HEK293 (cell line): Measurements from ENCODE around the gene DGKB.

Experiments
- GFI1B ChIP-seq: fragments of 450-650 bp; formaldehyde crosslinking; IDR thresholded peaks from 2 replicates; pipeline ENCODE4 v1.5.1; 2016; ENCODE audit warnings: missing biosample characterization, missing genetic modification characterization
- KLF8 ChIP-seq: fragments of 450-650 bp; formaldehyde crosslinking; IDR thresholded peaks from 2 replicates; pipeline ENCODE4 v1.5.1; 2016; ENCODE audit warnings: missing biosample characterization, missing genetic modification characterization
- OSR2 ChIP-seq: fragments of 450-650 bp; formaldehyde crosslinking; IDR thresholded peaks from 2 replicates; pipeline ENCODE4 v1.5.1; 2016; ENCODE audit warnings: missing biosample characterization, missing genetic modification characterization
- PATZ1 ChIP-seq: fragments of 450-650 bp; formaldehyde crosslinking; IDR thresholded peaks from 2 replicates; pipeline ENCODE4 v1.5.1; 2016; ENCODE audit warnings: missing biosample characterization, missing genetic modification characterization
- PRDM2 ChIP-seq: fragments of 450-650 bp; formaldehyde crosslinking; IDR thresholded peaks from 2 replicates; pipeline ENCODE4 v1.5.1; 2016; ENCODE audit warnings: missing biosample characterization, missing genetic modification characterization, borderline replicate concordance
- RBAK ChIP-seq: fragments of 450-650 bp; formaldehyde crosslinking; IDR thresholded peaks from 2 replicates; pipeline ENCODE4 v1.5.1; 2016; ENCODE audit warnings: missing biosample characterization, missing genetic modification characterization
- SALL2 ChIP-seq: fragments of 450-650 bp; formaldehyde crosslinking; IDR thresholded peaks from 2 replicates; pipeline ENCODE4 v1.5.0; 2017; ENCODE audit warnings: missing biosample characterization, mild to moderate bottlenecking, missing genetic modification characterization, borderline replicate concordance
- SP7 ChIP-seq: fragments of 450-650 bp; formaldehyde crosslinking; IDR thresholded peaks from 2 replicates; pipeline ENCODE4 v1.5.1; 2016; ENCODE audit warnings: missing biosample characterization, missing genetic modification characterization
- ZNF10 ChIP-seq: fragments of 450-650 bp; formaldehyde crosslinking; IDR thresholded peaks from 2 replicates; pipeline ENCODE4 v1.5.1; 2017; ENCODE audit warnings: missing biosample characterization, missing genetic modification characterization
- ZNF112 ChIP-seq: fragments of 450-650 bp; formaldehyde crosslinking; IDR thresholded peaks from 2 replicates; pipeline ENCODE4 v1.5.0; 2017; ENCODE audit warnings: missing biosample characterization, missing genetic modification characterization
- ZNF133 ChIP-seq: fragments of 450-650 bp; formaldehyde crosslinking; IDR thresholded peaks from 2 replicates; pipeline ENCODE4 v1.5.1; 2016; ENCODE audit warnings: missing biosample characterization, missing genetic modification characterization
- ZNF138 ChIP-seq: fragments of 450-650 bp; formaldehyde crosslinking; IDR thresholded peaks from 2 replicates; pipeline ENCODE4 v1.5.1; 2016; ENCODE audit warnings: missing biosample characterization, missing genetic modification characterization, borderline replicate concordance
- ZNF140 ChIP-seq: fragments of 450-650 bp; formaldehyde crosslinking; IDR thresholded peaks from 2 replicates; pipeline ENCODE4 v1.5.1; 2016; ENCODE audit warnings: missing biosample characterization, missing genetic modification characterization
- ZNF146 ChIP-seq: fragments of 450-650 bp; formaldehyde crosslinking; IDR thresholded peaks from 2 replicates; pipeline ENCODE4 v1.5.1; 2016; ENCODE audit warnings: missing biosample characterization, missing genetic modification characterization
- ZNF148 ChIP-seq: fragments of 450-650 bp; formaldehyde crosslinking; IDR thresholded peaks from 2 replicates; pipeline ENCODE4 v1.5.0; 2017; ENCODE audit warnings: missing biosample characterization, missing genetic modification characterization, borderline replicate concordance
- ZNF174 ChIP-seq: fragments of 450-650 bp; formaldehyde crosslinking; IDR thresholded peaks from 2 replicates; pipeline ENCODE4 v1.5.0; 2017; ENCODE audit warnings: missing biosample characterization, mild to moderate bottlenecking, missing genetic modification characterization
- ZNF175 ChIP-seq: fragments of 450-650 bp; formaldehyde crosslinking; IDR thresholded peaks from 2 replicates; pipeline ENCODE4 v1.5.1; 2016; ENCODE audit warnings: missing biosample characterization, missing genetic modification characterization
- ZNF335 ChIP-seq: fragments of 450-650 bp; formaldehyde crosslinking; conservative IDR thresholded peaks from 2 replicates; pipeline ENCODE4 v1.5.1; 2016; ENCODE audit warnings: missing biosample characterization, missing genetic modification characterization
- ZNF501 ChIP-seq: fragments of 450-650 bp; formaldehyde crosslinking; IDR thresholded peaks from 2 replicates; pipeline ENCODE4 v1.5.1; 2016; ENCODE audit warnings: missing biosample characterization, missing genetic modification characterization
- ZNF596 ChIP-seq: fragments of 450-650 bp; IDR thresholded peaks from 2 replicates; pipeline ENCODE4 v1.5.0; 2018; ENCODE audit warnings: missing biosample characterization, mild to moderate bottlenecking, missing genetic modification characterization, moderate library complexity
- ZNF670 ChIP-seq: fragments of 450-650 bp; formaldehyde crosslinking; IDR thresholded peaks from 2 replicates; pipeline ENCODE4 v1.5.1; 2016; ENCODE audit warnings: missing biosample characterization, missing genetic modification characterization, low read depth
- ZNF776 ChIP-seq: fragments of 450-650 bp; formaldehyde crosslinking; IDR thresholded peaks from 2 replicates; pipeline ENCODE4 v1.5.0; 2017; ENCODE audit warnings: missing biosample characterization, missing genetic modification characterization, borderline replicate concordance
- ZNF777 ChIP-seq: fragments of 450-650 bp; formaldehyde crosslinking; IDR thresholded peaks from 2 replicates; pipeline ENCODE4 v1.5.1; 2017; ENCODE audit warnings: missing biosample characterization, missing genetic modification characterization, borderline replicate concordance
- ZNF792 ChIP-seq: fragments of 450-650 bp; formaldehyde crosslinking; IDR thresholded peaks from 2 replicates; pipeline ENCODE4 v1.5.1; 2016; ENCODE audit warnings: missing biosample characterization, missing genetic modification characterization
- TF ChIP-seq, protein P1 (sequence below): fragments of 450-650 bp; formaldehyde crosslinking; IDR thresholded peaks from 2 replicates; pipeline ENCODE4 v1.5.1; 2017; ENCODE audit warnings: missing biosample characterization, missing genetic modification characterization
- TF ChIP-seq, protein P2 (sequence below): fragments of 450-650 bp; formaldehyde crosslinking; IDR thresholded peaks from 2 replicates; pipeline ENCODE4 v1.5.1; 2016; ENCODE audit warnings: missing biosample characterization, missing genetic modification characterization
- TF ChIP-seq, protein P3 (sequence below): fragments of 450-650 bp; formaldehyde crosslinking; IDR thresholded peaks from 2 replicates; pipeline ENCODE4; 2016; ENCODE audit warnings: missing biosample characterization, missing genetic modification characterization

The DGKB gene

DNA sequence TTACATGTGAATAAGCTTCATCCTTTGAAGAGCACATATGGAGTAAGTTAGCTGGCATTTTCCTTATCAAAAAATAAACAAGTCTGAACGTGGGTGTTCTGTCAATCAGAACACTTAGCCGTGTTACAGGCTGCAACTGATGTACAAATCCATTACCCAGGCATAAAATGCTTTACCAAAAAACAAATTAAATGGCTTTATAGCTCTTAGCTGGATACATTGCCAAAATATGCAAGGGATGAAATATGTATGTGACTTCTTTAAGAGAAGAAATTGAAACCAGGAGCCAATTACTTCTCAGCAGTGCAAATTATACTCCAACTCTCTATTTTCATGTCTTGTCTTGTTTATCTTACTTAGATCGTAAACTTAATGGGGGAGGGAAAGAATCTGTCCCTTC is 214.8 kb downstream of the DGKB start (continued):
- TF ChIP-seq, protein P1, sequence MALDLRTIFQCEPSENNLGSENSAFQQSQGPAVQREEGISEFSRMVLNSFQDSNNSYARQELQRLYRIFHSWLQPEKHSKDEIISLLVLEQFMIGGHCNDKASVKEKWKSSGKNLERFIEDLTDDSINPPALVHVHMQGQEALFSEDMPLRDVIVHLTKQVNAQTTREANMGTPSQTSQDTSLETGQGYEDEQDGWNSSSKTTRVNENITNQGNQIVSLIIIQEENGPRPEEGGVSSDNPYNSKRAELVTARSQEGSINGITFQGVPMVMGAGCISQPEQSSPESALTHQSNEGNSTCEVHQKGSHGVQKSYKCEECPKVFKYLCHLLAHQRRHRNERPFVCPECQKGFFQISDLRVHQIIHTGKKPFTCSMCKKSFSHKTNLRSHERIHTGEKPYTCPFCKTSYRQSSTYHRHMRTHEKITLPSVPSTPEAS (tag by site-specific recombination), result no peak; the same call in 1 of the 2 replicates
- no peak for TF ChIP-seq ZNF501 (tag by site-specific recombination)
- TF ChIP-seq ZNF777 (tag by site-specific recombination), result no peak
- no peak for TF ChIP-seq ZNF776
- TF ChIP-seq GFI1B (tag by site-specific recombination), result peak; percentile 65; the same call in 1 of the 2 replicates
- TF ChIP-seq ZNF146 (tag by site-specific recombination), result no peak
- TF ChIP-seq OSR2, result peak; percentile 74; the same call in 1 of the 2 replicates
- no peak for TF ChIP-seq RBAK (tag by site-specific recombination)
- 0 out of 2 replicates have a peak, but pooled peaks have one; percentile 23 for TF ChIP-seq ZNF10
- TF ChIP-seq ZNF148 (tag by site-specific recombination), result no peak
- TF ChIP-seq PRDM2, result no peak
- no peak for TF ChIP-seq SALL2 (tag by site-specific recombination)
- TF ChIP-seq SP7 (tag by site-specific recombination), result no peak
- TF ChIP-seq KLF8 (tag by site-specific recombination), result 0 out of 2 replicates have a peak, but pooled peaks have one; percentile 32
- TF ChIP-seq ZNF140 (tag by site-specific recombination), result no peak
- TF ChIP-seq ZNF112 (tag by site-specific recombination), result no peak
- TF ChIP-seq, protein P2, sequence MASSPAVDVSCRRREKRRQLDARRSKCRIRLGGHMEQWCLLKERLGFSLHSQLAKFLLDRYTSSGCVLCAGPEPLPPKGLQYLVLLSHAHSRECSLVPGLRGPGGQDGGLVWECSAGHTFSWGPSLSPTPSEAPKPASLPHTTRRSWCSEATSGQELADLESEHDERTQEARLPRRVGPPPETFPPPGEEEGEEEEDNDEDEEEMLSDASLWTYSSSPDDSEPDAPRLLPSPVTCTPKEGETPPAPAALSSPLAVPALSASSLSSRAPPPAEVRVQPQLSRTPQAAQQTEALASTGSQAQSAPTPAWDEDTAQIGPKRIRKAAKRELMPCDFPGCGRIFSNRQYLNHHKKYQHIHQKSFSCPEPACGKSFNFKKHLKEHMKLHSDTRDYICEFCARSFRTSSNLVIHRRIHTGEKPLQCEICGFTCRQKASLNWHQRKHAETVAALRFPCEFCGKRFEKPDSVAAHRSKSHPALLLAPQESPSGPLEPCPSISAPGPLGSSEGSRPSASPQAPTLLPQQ (tag by site-specific recombination), result no peak
- TF ChIP-seq ZNF174 (tag by site-specific recombination), result no peak
- TF ChIP-seq, protein P3, sequence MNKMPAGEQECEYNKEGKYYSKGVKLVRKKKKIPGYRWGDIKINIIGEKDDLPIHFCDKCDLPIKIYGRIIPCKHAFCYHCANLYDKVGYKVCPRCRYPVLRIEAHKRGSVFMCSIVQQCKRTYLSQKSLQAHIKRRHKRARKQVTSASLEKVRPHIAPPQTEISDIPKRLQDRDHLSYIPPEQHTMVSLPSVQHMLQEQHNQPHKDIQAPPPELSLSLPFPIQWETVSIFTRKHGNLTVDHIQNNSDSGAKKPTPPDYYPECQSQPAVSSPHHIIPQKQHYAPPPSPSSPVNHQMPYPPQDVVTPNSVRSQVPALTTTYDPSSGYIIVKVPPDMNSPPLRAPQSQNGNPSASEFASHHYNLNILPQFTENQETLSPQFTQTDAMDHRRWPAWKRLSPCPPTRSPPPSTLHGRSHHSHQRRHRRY (tag by site-specific recombination), result no peak
- no peak for TF ChIP-seq ZNF792 (tag by site-specific recombination)
- no peak for TF ChIP-seq ZNF175 (tag by site-specific recombination)
- TF ChIP-seq ZNF335 (tag by site-specific recombination), result no peak
- no peak for TF ChIP-seq PATZ1 (tag by site-specific recombination)
- TF ChIP-seq ZNF596 (tag by site-specific recombination), result 0 out of 2 replicates have a peak, but pooled peaks have one; percentile 11
- TF ChIP-seq ZNF133 (tag by site-specific recombination), result no peak
- no peak for TF ChIP-seq ZNF138
- no peak for TF ChIP-seq ZNF670 (tag by site-specific recombination)
